Trophoblast cell (in vitro differentiated cells and primary cell): Measurements from ENCODE around the gene COL2A1.

ENCODE experiments used
- DNase-seq, 2 donors: peaks; one replicate each; pipeline ENCODE4 v3.0.0-alpha.2; 2016
- H2AFZ ChIP-seq: 2 replicates; pipeline ENCODE4 v1.6.1; 2013; ENCODE audit warnings: low read length, moderate library complexity, mild to moderate bottlenecking; ENCODE audit not compliant: insufficient read depth, poor library complexity
- H2AK5ac ChIP-seq: 2 replicates; pipeline ENCODE4 v1.6.1; 2013; ENCODE audit warnings: mild to moderate bottlenecking, low read length
- H2BK120ac ChIP-seq: 2 replicates; pipeline ENCODE4 v1.6.1; 2013; ENCODE audit warnings: low read length, mild to moderate bottlenecking, moderate library complexity; ENCODE audit not compliant: insufficient read depth, poor library complexity
- H2BK12ac ChIP-seq: 2 replicates; pipeline ENCODE4 v1.6.1; 2013; ENCODE audit warnings: mild to moderate bottlenecking, low read length, moderate library complexity
- H2BK5ac ChIP-seq: 2 replicates; pipeline ENCODE4 v1.6.1; 2013; ENCODE audit warnings: low read length, low read depth, moderate library complexity, mild to moderate bottlenecking; ENCODE audit not compliant: poor library complexity
- H3K14ac ChIP-seq: 2 replicates; pipeline ENCODE4 v1.6.1; 2013; ENCODE audit warnings: mild to moderate bottlenecking, low read length
- H3K18ac ChIP-seq: 2 replicates; pipeline ENCODE4 v1.6.1; 2013; ENCODE audit warnings: mild to moderate bottlenecking, low read length
- H3K23ac ChIP-seq: 2 replicates; pipeline ENCODE4 v1.6.1; 2013; ENCODE audit warnings: low read length
- H3K27ac ChIP-seq: 2 replicates; pipeline ENCODE4 v1.5.1; 2013; ENCODE audit warnings: low read depth, mild to moderate bottlenecking, inconsistent platforms, low read length, moderate library complexity
- H3K27me3 ChIP-seq: 2 replicates; pipeline ENCODE4 v1.6.1; 2013; ENCODE audit warnings: inconsistent platforms, mild to moderate bottlenecking, low read length, moderate library complexity; ENCODE audit not compliant: insufficient read depth
- H3K36me3 ChIP-seq, 2 experiments: 1 replicate in 1 of 2; 2 replicates in 1 of 2; pipeline ENCODE4 v1.6.1; 2013; ENCODE audit warnings: low read length in 2 of 2, mild to moderate bottlenecking in 2 of 2, moderate library complexity in 1 of 2; ENCODE audit not compliant: insufficient read depth in 2 of 2, control insufficient read depth in 1 of 2
- H3K4ac ChIP-seq: 2 replicates; pipeline ENCODE4 v1.6.1; 2013; ENCODE audit warnings: low read depth, mild to moderate bottlenecking, low read length, moderate library complexity
- H3K4me1 ChIP-seq, 2 experiments: 1 replicate in 1 of 2; 2 replicates in 1 of 2; pipeline ENCODE4 v1.6.1; 2013; ENCODE audit warnings: low read length in 2 of 2, mild to moderate bottlenecking in 2 of 2, moderate library complexity in 1 of 2; ENCODE audit not compliant: insufficient read depth in 2 of 2, control insufficient read depth in 1 of 2
- H3K4me2 ChIP-seq: 2 replicates; pipeline ENCODE4 v1.6.1; 2013; ENCODE audit warnings: inconsistent platforms, mild to moderate bottlenecking, low read length, moderate library complexity
- H3K4me3 ChIP-seq: 2 replicates; pipeline ENCODE4 v1.5.1; 2013; ENCODE audit warnings: mild to moderate bottlenecking, low read depth, low read length, inconsistent platforms
- H3K79me1 ChIP-seq: one replicate; pipeline ENCODE4 v1.6.1; 2013; ENCODE audit warnings: low read length
- H3K79me2 ChIP-seq: 2 replicates; pipeline ENCODE4 v1.6.1; 2013; ENCODE audit warnings: low read length, mild to moderate bottlenecking; ENCODE audit not compliant: control insufficient read depth, insufficient read depth, poor library complexity
- H3K9ac ChIP-seq: 2 replicates; pipeline ENCODE4 v1.6.1; 2013; ENCODE audit warnings: mild to moderate bottlenecking, low read length
- H3K9me3 ChIP-seq: 2 replicates; pipeline ENCODE4 v1.6.1; 2013; ENCODE audit warnings: low read depth, mild to moderate bottlenecking, control low read depth, inconsistent platforms, low read length; ENCODE audit not compliant: insufficient read depth
- H4K12ac ChIP-seq: 2 replicates; pipeline ENCODE4 v1.6.1; 2013; ENCODE audit warnings: low read depth, mild to moderate bottlenecking, low read length, moderate library complexity
- H4K8ac ChIP-seq: 2 replicates; pipeline ENCODE4 v1.6.1; 2013; ENCODE audit warnings: low read depth, mild to moderate bottlenecking, low read length, moderate library complexity
- H4K91ac ChIP-seq: one replicate; pipeline ENCODE4 v1.6.1; 2013; ENCODE audit warnings: low read depth, mild to moderate bottlenecking, low read length, moderate library complexity
- WGBS: extraction: QIAGEN DNeasy Blood & Tissue Kit; methylation state at CpG from one replicate; pipeline ENCODE4 v1.1.7; 2013; ENCODE audit warnings: missing lambda C conversion rate; ENCODE audit not compliant: insufficient read length, insufficient coverage; ENCODE audit errors: extremely low coverage; 5-methylcytosine and 5-hydroxymethylcytosine counted together

COL2A1 gene

DNA sequence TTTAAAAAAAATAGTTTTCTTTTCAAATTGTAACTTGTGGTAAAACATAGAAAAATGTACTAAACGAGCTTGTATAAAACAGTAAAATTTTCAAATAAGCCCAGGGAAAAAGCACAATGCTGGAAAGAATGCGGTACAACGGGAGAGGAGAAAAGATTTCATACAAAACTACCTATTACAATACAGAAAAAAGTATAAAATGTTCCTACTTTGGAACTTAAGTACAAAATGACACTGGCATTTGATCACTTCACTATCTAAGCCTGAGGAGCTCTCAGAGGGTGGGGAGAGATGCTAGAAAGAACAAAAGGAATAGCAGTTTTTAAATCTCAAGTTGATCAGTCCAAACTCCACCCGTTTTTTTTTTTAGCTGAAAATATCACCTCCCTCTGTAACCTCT is 39.5 kb upstream of the COL2A1 start:
- H3K27ac ChIP-seq = no peak overlapping the region
- DNase-seq = no peak
- H3K79me2 ChIP-seq = no peaks in the 10 kb centered on the region
- no peak overlapping the region for H4K8ac ChIP-seq
- no peak overlapping the region for H2BK120ac ChIP-seq
- no peak overlapping the region for H3K4ac ChIP-seq
- no peak overlapping the region for H2BK12ac ChIP-seq
- H4K12ac ChIP-seq = no peak overlapping the region
- H3K23ac ChIP-seq = no peak overlapping the region
- H3K4me3 ChIP-seq = no peak overlapping the region
- no peak overlapping the region for H4K91ac ChIP-seq
- peaks cover 5 to 14% of the 10 kb centered on the region in 2 experiments for H3K36me3 ChIP-seq
- no peak overlapping the region for H3K9ac ChIP-seq
- no peaks in the 10 kb centered on the region for H3K4me1 ChIP-seq
- H3K27me3 ChIP-seq = no peaks in the 10 kb centered on the region
- H3K9me3 ChIP-seq = no peaks in the 10 kb centered on the region
- H3K18ac ChIP-seq = no peak overlapping the region
- no peak overlapping the region for H3K4me2 ChIP-seq
- WGBS = no CpG with 5 or more reads among the region's 4 CpGs
- no peak overlapping the region for H2BK5ac ChIP-seq
- no peaks in the 10 kb centered on the region for H3K79me1 ChIP-seq
- H2AK5ac ChIP-seq = no peak overlapping the region
- H2AFZ ChIP-seq = no peak overlapping the region
- H3K14ac ChIP-seq = no peak overlapping the region

DNA sequence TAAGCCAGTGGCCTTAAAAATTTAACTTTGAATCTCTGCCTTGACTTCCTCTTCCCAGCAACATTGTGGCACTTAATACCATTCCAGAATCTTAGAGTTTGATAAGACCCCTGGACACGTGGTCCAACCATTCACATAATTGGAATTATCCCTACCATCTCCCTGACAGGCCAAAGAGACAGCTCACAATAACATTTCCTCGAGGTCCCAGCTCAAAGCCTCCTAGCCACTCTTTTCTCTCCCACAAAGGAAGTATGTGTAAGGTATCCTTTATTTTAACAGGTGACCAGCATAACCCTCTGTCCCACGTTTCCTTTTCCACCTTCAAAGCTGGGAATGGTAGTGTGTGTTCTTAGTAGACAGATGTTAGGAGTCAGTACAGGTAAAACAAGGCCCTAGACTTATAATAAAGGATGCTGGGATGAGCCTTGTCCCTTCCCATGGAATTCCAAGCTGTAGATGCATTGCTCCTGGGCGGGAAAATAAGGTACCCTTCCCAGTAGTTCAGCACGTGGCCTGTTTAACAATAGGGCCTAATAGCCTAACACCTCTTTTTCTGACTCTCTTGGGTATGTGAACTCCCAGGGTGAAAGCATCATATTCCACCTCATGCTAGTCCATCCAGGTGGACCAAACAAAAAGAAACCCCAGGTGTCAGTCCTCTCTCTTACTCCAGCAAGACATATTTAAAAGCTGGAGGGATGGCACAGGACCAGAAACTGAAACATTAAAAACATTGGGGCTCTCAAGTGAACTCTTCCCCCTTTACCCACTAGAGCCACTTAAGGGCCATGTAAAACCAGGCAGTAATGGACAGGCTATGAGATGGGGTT is 37.5 kb upstream of the COL2A1 start:
- Histone ChIP-seq H3K27me3 (no peaks in the 10 kb centered on the region), H4K12ac (no peak overlapping the region), H3K4me1 (peaks cover 11 to 12% of the 10 kb centered on the region in 2 experiments), H2AFZ (no peak overlapping the region), H3K4me3 (no peak overlapping the region), H2BK5ac (no peak overlapping the region), H2BK12ac (no peak overlapping the region), H3K27ac (no peak overlapping the region), H4K8ac (no peak overlapping the region), H3K23ac (no peak overlapping the region), H3K14ac (no peak overlapping the region), H3K79me1 (peaks cover 8% of the 10 kb centered on the region), H3K4me2 (no peak overlapping the region), H3K4ac (no peak overlapping the region), H3K36me3 (peaks cover 5 to 14% of the 10 kb centered on the region in 2 experiments), H2AK5ac (no peak overlapping the region), H3K79me2 (peaks cover under 1% of the 10 kb centered on the region), H2BK120ac (no peak overlapping the region), H3K9ac (no peak overlapping the region), H4K91ac (no peak overlapping the region), H3K18ac (no peak overlapping the region), H3K9me3 (peaks cover under 1% of the 10 kb centered on the region)
- WGBS = no CpG with 5 or more reads among the region's 5 CpGs
- DNase-seq = no peak

DNA sequence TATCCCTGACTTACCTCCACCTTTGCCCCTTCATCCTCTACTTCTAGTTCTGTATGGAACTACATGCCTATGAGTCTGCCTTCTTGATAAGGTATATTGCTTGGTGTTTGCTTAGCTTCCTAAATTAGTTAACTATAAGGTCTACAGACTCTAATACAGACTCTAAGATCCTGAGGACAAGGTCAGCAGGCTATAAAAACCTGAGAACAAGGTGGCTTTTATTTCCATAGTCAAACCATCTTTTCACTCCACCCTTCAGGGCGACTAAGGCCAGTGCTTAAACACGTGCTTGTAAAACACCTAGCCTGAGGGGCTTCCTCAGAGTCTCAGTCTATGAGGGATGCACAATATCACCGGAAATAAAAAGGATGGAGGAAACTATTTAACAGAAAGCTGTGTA is 36.1 kb upstream of the COL2A1 start:
- Histone ChIP-seq H3K27me3 (no peaks in the 10 kb centered on the region), H2BK12ac (no peak overlapping the region), H3K14ac (no peak overlapping the region), H3K4ac (no peak overlapping the region), H2BK5ac (no peak overlapping the region), H3K79me1 (peaks cover 15% of the 10 kb centered on the region), H4K91ac (no peak overlapping the region), H3K4me3 (no peak overlapping the region), H3K9ac (no peak overlapping the region), H3K23ac (no peak overlapping the region), H3K27ac (no peak overlapping the region), H3K36me3 (peaks cover 5 to 9% of the 10 kb centered on the region in 2 experiments), H3K4me1 (peaks cover 16 to 23% of the 10 kb centered on the region in 2 experiments), H4K12ac (no peak overlapping the region), H3K18ac (no peak overlapping the region), H2BK120ac (no peak overlapping the region), H3K79me2 (peaks cover 3% of the 10 kb centered on the region), H3K9me3 (peaks cover 2% of the 10 kb centered on the region), H4K8ac (no peak overlapping the region), H3K4me2 (no peak overlapping the region), H2AFZ (no peak overlapping the region), H2AK5ac (no peak overlapping the region)
- no CpG with 5 or more reads among the region's 3 CpGs for WGBS
- DNase-seq = no peak

DNA sequence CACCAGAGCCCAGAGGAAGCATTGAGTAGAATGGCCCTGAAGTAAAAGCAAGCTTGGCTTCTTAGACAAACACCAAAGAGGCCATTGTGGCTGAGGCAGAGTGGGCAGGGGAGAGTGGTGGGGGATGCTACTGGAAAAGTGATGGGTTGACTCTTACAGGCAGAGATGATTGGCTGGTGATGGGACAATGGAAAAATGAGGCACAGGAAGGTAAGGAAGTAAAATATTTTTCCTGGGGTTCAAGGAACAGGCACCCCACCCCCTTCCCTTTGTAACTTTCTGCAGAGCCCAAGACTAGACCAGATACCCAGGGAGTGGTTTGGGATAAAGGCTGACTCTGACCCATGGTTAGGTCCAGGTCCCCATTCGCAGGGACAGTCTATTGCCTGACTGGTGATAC is 34.9 kb upstream of the COL2A1 start:
- no peak overlapping the region for H3K9ac ChIP-seq
- no peak overlapping the region for H3K23ac ChIP-seq
- no peak overlapping the region for H3K4ac ChIP-seq
- no peaks in the 10 kb centered on the region for H3K36me3 ChIP-seq
- no peak overlapping the region for H2BK5ac ChIP-seq
- no peak overlapping the region for H4K91ac ChIP-seq
- DNase-seq = no peak
- H3K4me3 ChIP-seq = no peak overlapping the region
- peaks cover 2% of the 10 kb centered on the region for H3K9me3 ChIP-seq
- H3K79me1 ChIP-seq = peaks cover 15% of the 10 kb centered on the region
- H4K12ac ChIP-seq = no peak overlapping the region
- H3K18ac ChIP-seq = no peak overlapping the region
- H3K4me2 ChIP-seq = no peak overlapping the region
- H3K4me1 ChIP-seq = peaks cover 16 to 24% of the 10 kb centered on the region in 2 experiments
- no peak overlapping the region for H4K8ac ChIP-seq
- no peak overlapping the region for H2AK5ac ChIP-seq
- peaks cover 3% of the 10 kb centered on the region for H3K79me2 ChIP-seq
- H3K14ac ChIP-seq = no peak overlapping the region
- no peaks in the 10 kb centered on the region for H3K27me3 ChIP-seq
- no peak overlapping the region for H2AFZ ChIP-seq
- no peak overlapping the region for H2BK12ac ChIP-seq
- no peak overlapping the region for H3K27ac ChIP-seq
- H2BK120ac ChIP-seq = no peak overlapping the region
- WGBS = no CpG with 5 or more reads among the region's 1 CpG
